HepG2 (cell line): Measurements from ENCODE around the gene MEX3C. TPM values are rescaled to one million over a fixed set of nuclear protein-coding genes. Genes with fewer than 3 reads are reported as not detected.

ENCODE experiments used
- ATAC-seq: fragments of 200-7000 bp; cut with Tn5 transposase; 3 replicates; pipeline ENCODE4 v1.9.1; 2020; ENCODE audit warnings: mild to moderate bottlenecking, moderate library complexity
- BruUV-seq: library from RNA; stranded (reverse); fragments of 400-500 nt; replicated peaks from 2 replicates; lab custom pipeline; 2021; lab: Mats Ljungman, UMichigan
- CTCF ChIA-PET: fragments of 300-600 bp; formaldehyde crosslinking; extraction: SDS; loops from one replicate; lab custom pipeline; 2021; ENCODE audit warnings: low total read pairs, inconsistent platforms, low intra/inter-chr PET ratio; lab: Yijun Ruan, JAX
- POLR2A ChIA-PET: fragments of 350-600 bp; sonication (Branson Sonifier 250); formaldehyde crosslinking; loops from one replicate; lab custom pipeline; 2020; ENCODE audit warnings: antibody characterized with exemption, inconsistent platforms; lab: Yijun Ruan, JAX
- DNase-seq: peaks from one replicate; pipeline ENCODE4 v3.0.0-alpha.2; 2015; ENCODE audit warnings: low spot score
- FAIRE-seq: peaks from 3 replicates; lab custom pipeline; 2011; peaks lifted over from hg19 to GRCh38; lab: Jason Lieb, UNC
- H2AFZ ChIP-seq: one replicate; pipeline ENCODE4 v1.6.1; 2011; ENCODE audit warnings: low read length, inconsistent platforms
- H3K27ac ChIP-seq: fragments of 300-600 bp; 3 replicates; pipeline ENCODE4 v1.8.0; 2011; ENCODE audit warnings: mixed run types, mild to moderate bottlenecking, mixed read lengths, low read length, inconsistent platforms; ENCODE audit not compliant: insufficient read depth; ENCODE audit errors: extremely low read length
- H3K27me3 ChIP-seq, 2 experiments: fragments of 200-600 bp in 1 of 2; 2 replicates in 1 of 2; 3 replicates in 1 of 2; pipeline versions ENCODE4 v1.6.0 to v1.8.0; 2011; ENCODE audit warnings: low read length in 2 of 2, mild to moderate bottlenecking in 2 of 2, moderate library complexity in 2 of 2, inconsistent platforms in 1 of 2; ENCODE audit not compliant: insufficient read depth in 2 of 2, control insufficient read depth in 1 of 2
- H3K36me3 ChIP-seq, 2 experiments: fragments of 200-600 bp in 1 of 2; replicated peaks in 1 of 2; 2 replicates in 1 of 2; 3 replicates in 1 of 2; pipeline versions ENCODE4 v1.5.1 to v1.8.0; 2011; ENCODE audit warnings: low read length in 2 of 2, inconsistent platforms in 1 of 2; ENCODE audit not compliant: insufficient read depth in 2 of 2, control insufficient read depth in 1 of 2
- H3K4me1 ChIP-seq: 2 replicates; pipeline ENCODE4 v1.5.1; 2012; ENCODE audit warnings: low read length, inconsistent platforms; ENCODE audit not compliant: insufficient read depth
- H3K4me2 ChIP-seq: 2 replicates; pipeline ENCODE4 v1.6.0; 2011; ENCODE audit warnings: low read depth, low read length, inconsistent platforms
- H3K4me3 ChIP-seq, 3 experiments: fragments of 200-600 bp in 1 of 3; sonication (generic), shearing (Covaris generic) in 1 of 3; replicated peaks in 1 of 3; 2 replicates each; pipeline ENCODE4 v1.5.1; 2011 to 2016; ENCODE audit warnings: low read length in 3 of 3, inconsistent platforms in 2 of 3, low read depth in 2 of 3, mild to moderate bottlenecking in 2 of 3, control low read depth in 1 of 3, mixed read lengths in 1 of 3; ENCODE audit not compliant: insufficient read depth in 1 of 3
- H3K79me2 ChIP-seq: one replicate; pipeline ENCODE4 v1.6.1; 2011; ENCODE audit warnings: low read length, inconsistent platforms; ENCODE audit not compliant: insufficient read depth
- H3K9ac ChIP-seq: 2 replicates; pipeline ENCODE4 v1.6.0; 2011; ENCODE audit warnings: mild to moderate bottlenecking, low read depth, low read length, inconsistent platforms; ENCODE audit not compliant: insufficient read depth
- H3K9me3 ChIP-seq: 2 replicates; pipeline ENCODE4 v1.5.1; 2012; ENCODE audit warnings: mild to moderate bottlenecking, low read length
- H4K20me1 ChIP-seq: 2 replicates; pipeline ENCODE4 v1.6.0; 2011; ENCODE audit warnings: inconsistent platforms, mild to moderate bottlenecking, low read length, moderate library complexity; ENCODE audit not compliant: insufficient read depth
- ATF7-NPFF ChIP-seq: sonication (generic); formaldehyde crosslinking; IDR thresholded peaks from 2 replicates; pipeline ENCODE4 v1.8.1; 2023; ENCODE audit warnings: mild to moderate bottlenecking, low read depth, missing genetic modification reagents, moderate library complexity
- GABPB1 ChIP-seq: IDR thresholded peaks from 2 replicates; pipeline ENCODE4 v1.6.1; 2016; ENCODE audit warnings: mild to moderate bottlenecking, missing genetic modification reagents, moderate library complexity, missing compliant biosample characterization
- KDM5A ChIP-seq: fragments of 200-600 bp; sonication (generic); IDR thresholded peaks from 2 replicates; pipeline ENCODE4 v1.7.0; 2018; ENCODE audit warnings: antibody characterized with exemption, mild to moderate bottlenecking, low read length, borderline replicate concordance
- NFKB2 ChIP-seq: sonication (generic); formaldehyde crosslinking; IDR thresholded peaks from 2 replicates; pipeline ENCODE4 v1.4.0; 2020; ENCODE audit warnings: missing genetic modification reagents, borderline replicate concordance
- TBL1XR1 ChIP-seq: fragments of 150-350 bp; IDR thresholded peaks from 2 replicates; pipeline ENCODE4 v1.6.1; 2014; ENCODE audit warnings: borderline replicate concordance, low read length; ENCODE audit not compliant: partially characterized antibody
- TGIF2 ChIP-seq: IDR thresholded peaks from 2 replicates; pipeline ENCODE4 v1.6.1; 2016; ENCODE audit warnings: control low read depth, missing compliant biosample characterization
- XRCC5 ChIP-seq: fragments of 200-400 bp; formaldehyde crosslinking; optimal IDR thresholded peaks from 2 replicates; pipeline ENCODE3; 2017; ENCODE audit warnings: mild to moderate bottlenecking, low read length
- ZFY ChIP-seq: sonication (generic); formaldehyde crosslinking; IDR thresholded peaks from 2 replicates; pipeline ENCODE4 v1.4.0; 2020; ENCODE audit warnings: missing genetic modification reagents
- ZNF10 ChIP-seq: sonication (generic); formaldehyde crosslinking; IDR thresholded peaks from 2 replicates; pipeline ENCODE4 v1.4.0; 2020; ENCODE audit warnings: mild to moderate bottlenecking, low read depth, missing genetic modification reagents, borderline replicate concordance
- ZNF354B ChIP-seq: sonication (generic); formaldehyde crosslinking; IDR thresholded peaks from 2 replicates; pipeline ENCODE4 v1.8.0; 2022; ENCODE audit warnings: mild to moderate bottlenecking, missing genetic modification reagents
- WGBS: methylation state at CpG from one replicate; pipeline ENCODE4 v1.1.6; 2017; ENCODE audit warnings: low lambda C conversion rate; 5-methylcytosine and 5-hydroxymethylcytosine counted together
- in situ Hi-C: cut with HindIII; loops from 2 replicates; pipeline ENCODE4 v1.10.0; 2017; ENCODE audit warnings: low pct_unique_long_range_greater_than_20kb; ENCODE audit not compliant: extremely low pct_ligation_motif_present
- intact Hi-C: fragments of 100-400 bp; cut with micrococcal nuclease; formaldehyde crosslinking; loops from one replicate; pipeline ENCODE4 v1.10.0; 2022; ENCODE audit not compliant: unreplicated experiment
- polyA plus RNA-seq, 8 experiments: library from polyadenylated mRNA; depleted of rRNA in 3 of 8; stranded (reverse) in 7 of 8; unstranded in 1 of 8; fragments of >200 nt; fragmentation: Illumina TruSeq in 4 of 8; extraction: Trizol in 4 of 8; gene quantifications; 2 replicates each; pipeline versions ENCODE4 v1.2.1 to v1.2.3, GENCODE V29; 2011 to 2016; ENCODE audit warnings: low read depth in 4 of 8, missing spikeins in 1 of 8, mixed read lengths in 1 of 8; ENCODE audit not compliant: insufficient read depth in 1 of 8
- total RNA-seq, 5 experiments: library from RNA; depleted of rRNA; stranded (reverse); fragments of >200 nt; fragmentation: Illumina TruSeq; extraction: Trizol; gene quantifications; 2 replicates each; pipeline ENCODE4 v1.2.3, GENCODE V29; 2016; ENCODE audit warnings: low read depth in 1 of 5
- TF ChIP-seq, protein P1 (sequence below): sonication (generic); formaldehyde crosslinking; IDR thresholded peaks from 2 replicates; pipeline ENCODE4 v1.8.0; 2023; ENCODE audit warnings: mild to moderate bottlenecking, missing genetic modification reagents
- TF ChIP-seq, protein P2 (sequence below): sonication (generic); formaldehyde crosslinking; IDR thresholded peaks from 2 replicates; pipeline ENCODE4 v1.4.0; 2020; ENCODE audit warnings: missing genetic modification reagents
- TF ChIP-seq, protein P3 (sequence below): IDR thresholded peaks from 2 replicates; pipeline ENCODE4 v1.6.1; 2018; ENCODE audit warnings: missing genetic modification reagents, mild to moderate bottlenecking, missing compliant biosample characterization

Gene MEX3C
- total and polyA plus RNA-seq, 2 of the 13 experiments (the other 11 are each of a cell fraction or from before 2014, with no cell fraction given): 34.8 to 36.4 TPM

DNA sequence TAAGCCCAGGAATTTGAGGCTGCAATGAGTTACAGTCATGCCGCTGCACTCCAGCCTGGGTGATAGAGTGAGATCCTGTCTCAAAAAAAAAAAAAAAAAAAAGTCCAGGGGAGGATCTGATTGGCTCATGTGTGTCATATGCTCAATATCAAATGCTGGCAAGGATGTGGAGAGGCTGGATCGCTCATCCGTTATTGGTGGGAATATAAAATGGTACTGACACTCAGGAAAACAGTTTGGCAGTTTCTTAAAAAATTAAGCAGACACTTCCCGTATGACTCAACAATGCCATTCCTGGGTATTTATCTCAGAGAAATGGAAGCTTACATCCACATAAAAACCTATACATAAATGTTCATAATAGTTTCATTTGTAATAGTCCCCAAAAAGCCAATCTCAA, 68.9 kb downstream of the MEX3C start:
- no peak for DNase-seq
- no peaks in the 10 kb centered on the region for H3K36me3 ChIP-seq
- ATAC-seq: no peak
- ChIA-PET POLR2A (no interaction called here), CTCF (no interaction called here)
- 49% methylated on average over 4 of the region's 4 CpGs for WGBS
- in situ Hi-C loops (no loop called here), intact Hi-C loops (no loop called here)
- FAIRE-seq: no peak
- H3K9me3 ChIP-seq: no peaks in the 10 kb centered on the region
- H3K27me3 ChIP-seq: no peaks in the 10 kb centered on the region; a peak in 1 of 5 replicates
- peaks cover 22% of the 10 kb centered on the region for H3K4me1 ChIP-seq
- H4K20me1 ChIP-seq: no peaks in the 10 kb centered on the region
- H3K79me2 ChIP-seq: no peaks in the 10 kb centered on the region
- no peak overlapping the region for H3K4me2 ChIP-seq
- TF ChIP-seq, protein P1, sequence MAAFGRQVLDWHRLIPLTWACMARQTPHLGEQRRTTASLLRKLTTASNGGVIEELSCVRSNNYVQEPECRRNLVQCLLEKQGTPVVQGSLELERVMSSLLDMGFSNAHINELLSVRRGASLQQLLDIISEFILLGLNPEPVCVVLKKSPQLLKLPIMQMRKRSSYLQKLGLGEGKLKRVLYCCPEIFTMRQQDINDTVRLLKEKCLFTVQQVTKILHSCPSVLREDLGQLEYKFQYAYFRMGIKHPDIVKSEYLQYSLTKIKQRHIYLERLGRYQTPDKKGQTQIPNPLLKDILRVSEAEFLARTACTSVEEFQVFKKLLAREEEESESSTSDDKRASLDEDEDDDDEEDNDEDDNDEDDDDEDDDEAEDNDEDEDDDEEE: no peak
- TF ChIP-seq TGIF2 (CRISPR knock-in tag) (no peak), GABPB1 (CRISPR knock-in tag) (no peak), ATF7-NPFF (CRISPR knock-in tag) (no peak), ZNF10 (no peak), ZNF354B (CRISPR knock-in tag) (no peak), KDM5A (no peak), XRCC5 (no peak), TBL1XR1 (no peak), ZFY (CRISPR knock-in tag) (no peak), NFKB2 (CRISPR knock-in tag) (no peak)
- TF ChIP-seq, protein P2, sequence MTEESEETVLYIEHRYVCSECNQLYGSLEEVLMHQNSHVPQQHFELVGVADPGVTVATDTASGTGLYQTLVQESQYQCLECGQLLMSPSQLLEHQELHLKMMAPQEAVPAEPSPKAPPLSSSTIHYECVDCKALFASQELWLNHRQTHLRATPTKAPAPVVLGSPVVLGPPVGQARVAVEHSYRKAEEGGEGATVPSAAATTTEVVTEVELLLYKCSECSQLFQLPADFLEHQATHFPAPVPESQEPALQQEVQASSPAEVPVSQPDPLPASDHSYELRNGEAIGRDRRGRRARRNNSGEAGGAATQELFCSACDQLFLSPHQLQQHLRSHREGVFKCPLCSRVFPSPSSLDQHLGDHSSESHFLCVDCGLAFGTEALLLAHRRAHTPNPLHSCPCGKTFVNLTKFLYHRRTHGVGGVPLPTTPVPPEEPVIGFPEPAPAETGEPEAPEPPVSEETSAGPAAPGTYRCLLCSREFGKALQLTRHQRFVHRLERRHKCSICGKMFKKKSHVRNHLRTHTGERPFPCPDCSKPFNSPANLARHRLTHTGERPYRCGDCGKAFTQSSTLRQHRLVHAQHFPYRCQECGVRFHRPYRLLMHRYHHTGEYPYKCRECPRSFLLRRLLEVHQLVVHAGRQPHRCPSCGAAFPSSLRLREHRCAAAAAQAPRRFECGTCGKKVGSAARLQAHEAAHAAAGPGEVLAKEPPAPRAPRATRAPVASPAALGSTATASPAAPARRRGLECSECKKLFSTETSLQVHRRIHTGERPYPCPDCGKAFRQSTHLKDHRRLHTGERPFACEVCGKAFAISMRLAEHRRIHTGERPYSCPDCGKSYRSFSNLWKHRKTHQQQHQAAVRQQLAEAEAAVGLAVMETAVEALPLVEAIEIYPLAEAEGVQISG (CRISPR knock-in tag): no peak
- TF ChIP-seq, protein P3, sequence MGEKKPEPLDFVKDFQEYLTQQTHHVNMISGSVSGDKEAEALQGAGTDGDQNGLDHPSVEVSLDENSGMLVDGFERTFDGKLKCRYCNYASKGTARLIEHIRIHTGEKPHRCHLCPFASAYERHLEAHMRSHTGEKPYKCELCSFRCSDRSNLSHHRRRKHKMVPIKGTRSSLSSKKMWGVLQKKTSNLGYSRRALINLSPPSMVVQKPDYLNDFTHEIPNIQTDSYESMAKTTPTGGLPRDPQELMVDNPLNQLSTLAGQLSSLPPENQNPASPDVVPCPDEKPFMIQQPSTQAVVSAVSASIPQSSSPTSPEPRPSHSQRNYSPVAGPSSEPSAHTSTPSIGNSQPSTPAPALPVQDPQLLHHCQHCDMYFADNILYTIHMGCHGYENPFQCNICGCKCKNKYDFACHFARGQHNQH (CRISPR knock-in tag): no peak
- no peak overlapping the region for H3K9ac ChIP-seq
- no peak overlapping the region for H3K4me3 ChIP-seq
- no peak overlapping the region for H3K27ac ChIP-seq
- no TSS peak for BruUV-seq
- no peak overlapping the region for H2AFZ ChIP-seq
